GM12873 (cell line): ENCODE measurements around the gene CES2.

Source experiments
- TF ChIP-seq, protein P1 (sequence below): IDR thresholded peaks from 2 replicates; pipeline ENCODE4 v1.5.1; 2012; ENCODE audit warnings: low read depth, mild to moderate bottlenecking, moderate library complexity, low read length, control low read depth; ENCODE audit not compliant: insufficient read depth; ENCODE audit errors: missing control alignments

CES2 gene, protein sequence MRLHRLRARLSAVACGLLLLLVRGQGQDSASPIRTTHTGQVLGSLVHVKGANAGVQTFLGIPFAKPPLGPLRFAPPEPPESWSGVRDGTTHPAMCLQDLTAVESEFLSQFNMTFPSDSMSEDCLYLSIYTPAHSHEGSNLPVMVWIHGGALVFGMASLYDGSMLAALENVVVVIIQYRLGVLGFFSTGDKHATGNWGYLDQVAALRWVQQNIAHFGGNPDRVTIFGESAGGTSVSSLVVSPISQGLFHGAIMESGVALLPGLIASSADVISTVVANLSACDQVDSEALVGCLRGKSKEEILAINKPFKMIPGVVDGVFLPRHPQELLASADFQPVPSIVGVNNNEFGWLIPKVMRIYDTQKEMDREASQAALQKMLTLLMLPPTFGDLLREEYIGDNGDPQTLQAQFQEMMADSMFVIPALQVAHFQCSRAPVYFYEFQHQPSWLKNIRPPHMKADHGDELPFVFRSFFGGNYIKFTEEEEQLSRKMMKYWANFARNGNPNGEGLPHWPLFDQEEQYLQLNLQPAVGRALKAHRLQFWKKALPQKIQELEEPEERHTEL

DNA sequence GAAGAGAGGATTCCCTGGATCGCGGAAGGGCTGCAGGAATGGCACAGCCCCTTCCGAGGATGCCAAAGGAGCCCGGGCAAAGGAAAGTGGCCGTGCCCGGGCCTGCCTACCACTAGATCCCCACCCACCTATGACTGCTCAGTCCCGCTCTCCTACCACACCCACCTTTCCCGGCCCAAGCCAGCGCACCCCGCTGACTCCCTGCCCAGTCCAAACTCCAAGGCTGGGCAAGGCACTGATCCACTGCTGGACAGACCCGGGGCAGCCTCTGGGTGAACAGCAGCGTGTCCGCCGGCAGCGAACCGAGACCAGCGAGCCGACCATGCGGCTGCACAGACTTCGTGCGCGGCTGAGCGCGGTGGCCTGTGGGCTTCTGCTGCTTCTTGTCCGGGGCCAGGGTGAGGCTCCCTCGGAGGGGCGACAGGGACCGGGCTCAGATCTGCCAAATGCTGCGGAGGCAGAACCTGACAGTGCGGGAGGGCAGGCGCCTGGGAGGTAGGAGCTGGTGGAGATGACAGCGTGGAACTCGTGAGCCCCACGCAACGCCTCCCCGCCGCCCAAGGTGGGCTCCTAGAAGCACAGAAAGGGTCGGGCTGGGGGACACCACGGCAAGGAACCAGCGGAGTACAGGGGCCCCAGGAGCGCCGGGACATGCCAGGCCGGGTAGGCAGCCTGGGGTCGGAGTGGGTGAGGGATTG, at the start of gene CES2:
Gene CES2 (plus strand): TSS at position 203 of the 698 bp plus-strand sequence. CDS start 120 bp downstream, at position 323.
- TF ChIP-seq, protein P1, sequence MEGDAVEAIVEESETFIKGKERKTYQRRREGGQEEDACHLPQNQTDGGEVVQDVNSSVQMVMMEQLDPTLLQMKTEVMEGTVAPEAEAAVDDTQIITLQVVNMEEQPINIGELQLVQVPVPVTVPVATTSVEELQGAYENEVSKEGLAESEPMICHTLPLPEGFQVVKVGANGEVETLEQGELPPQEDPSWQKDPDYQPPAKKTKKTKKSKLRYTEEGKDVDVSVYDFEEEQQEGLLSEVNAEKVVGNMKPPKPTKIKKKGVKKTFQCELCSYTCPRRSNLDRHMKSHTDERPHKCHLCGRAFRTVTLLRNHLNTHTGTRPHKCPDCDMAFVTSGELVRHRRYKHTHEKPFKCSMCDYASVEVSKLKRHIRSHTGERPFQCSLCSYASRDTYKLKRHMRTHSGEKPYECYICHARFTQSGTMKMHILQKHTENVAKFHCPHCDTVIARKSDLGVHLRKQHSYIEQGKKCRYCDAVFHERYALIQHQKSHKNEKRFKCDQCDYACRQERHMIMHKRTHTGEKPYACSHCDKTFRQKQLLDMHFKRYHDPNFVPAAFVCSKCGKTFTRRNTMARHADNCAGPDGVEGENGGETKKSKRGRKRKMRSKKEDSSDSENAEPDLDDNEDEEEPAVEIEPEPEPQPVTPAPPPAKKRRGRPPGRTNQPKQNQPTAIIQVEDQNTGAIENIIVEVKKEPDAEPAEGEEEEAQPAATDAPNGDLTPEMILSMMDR = no peak

DNA sequence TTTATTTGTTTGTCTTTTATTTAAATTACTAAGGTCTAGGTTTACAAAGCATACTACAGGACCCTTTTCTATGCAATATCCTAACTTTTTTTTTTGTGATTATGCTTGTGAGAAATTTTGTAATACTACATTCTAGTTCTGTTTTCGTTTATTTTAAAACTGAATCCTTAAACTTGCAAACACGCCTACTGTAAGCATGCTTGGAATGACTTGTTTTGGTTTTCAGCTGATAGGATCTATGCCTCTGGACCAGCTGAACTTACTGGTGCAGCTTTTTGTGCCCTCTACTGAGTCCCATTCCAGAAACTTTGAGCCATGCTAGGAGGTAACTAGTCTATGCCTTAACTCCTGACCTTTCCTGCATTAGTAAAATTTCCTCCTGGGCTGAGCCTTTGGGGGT, 49.0 kb upstream of the CES2 start:
- TF ChIP-seq, protein P1 = no peak

GRCh38 chr16:66886914-66887313, 48.4 kb upstream of the CES2 start:
- TF ChIP-seq, protein P1 = no peak

GRCh38 chr16:66888647-66889615, 46.4 kb upstream of the CES2 start:
- TF ChIP-seq, protein P1 = no peak

- TF ChIP-seq, protein P1 = no peak
Measured at GRCh38 chr16:66889622-66890021, 45.7 kb upstream of the CES2 start.

DNA sequence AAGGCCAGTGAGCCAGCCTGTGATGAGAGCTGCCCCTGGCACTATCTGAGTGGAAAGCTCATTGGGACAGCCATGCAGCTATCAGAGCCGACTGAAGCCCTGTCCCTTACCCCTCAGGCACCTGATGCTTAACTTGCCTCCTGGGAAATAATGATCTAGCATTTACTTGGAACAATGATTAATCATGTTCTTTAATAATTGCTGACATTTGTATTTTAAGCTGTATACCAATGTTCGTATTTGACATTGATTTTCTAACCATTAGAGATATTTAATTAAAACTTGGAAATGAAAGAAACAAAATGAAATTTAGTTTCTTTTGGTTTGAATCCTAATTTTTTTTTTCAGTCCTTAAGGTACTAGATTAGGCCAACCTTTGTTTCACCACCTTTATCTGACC, 44.5 kb upstream of the CES2 start:
- TF ChIP-seq, protein P1 = no peak
